ENCODE measurements around the gene SMAD9. TPM values are rescaled to one million over a fixed set of nuclear protein-coding genes. Genes with fewer than 3 reads are reported as not detected.

The SMAD9 gene
- total and polyA plus RNA-seq, 2 donors (not counting 1 experiment from before 2014, with no cell fraction given) = 3.5 to 4.8 TPM

GRCh38 chr13:36905944-36906343 lies 14.1 kb downstream of the SMAD9 start:
- H4K20me1 ChIP-seq (ENCODE audit: control insufficient read depth, extremely low read depth, insufficient read depth, low read length) = no peaks in the 10 kb centered on the region
- H3K27me3 ChIP-seq (ENCODE audit: control insufficient read depth, insufficient read depth, low read length) = no peaks in the 10 kb centered on the region

GRCh38 chr13:36903925-36904595 lies 16.0 kb downstream of the SMAD9 start:
- no peak overlapping the region for H2AFZ ChIP-seq (ENCODE audit: low read length)
- H3K27ac ChIP-seq (ENCODE audit: insufficient read depth, low read length) = no peak overlapping the region
- no peaks in the 10 kb centered on the region for H3K9me3 ChIP-seq (ENCODE audit: control insufficient read depth, insufficient read depth, low read depth, low read length)
- no peaks in the 10 kb centered on the region for H3K79me2 ChIP-seq (ENCODE audit: control insufficient read depth, insufficient read depth, low read length)
- H3K4me1 ChIP-seq (ENCODE audit: control insufficient read depth, extremely low read depth, insufficient read depth, low read length) = no peaks in the 10 kb centered on the region
- no peaks in the 10 kb centered on the region for H4K20me1 ChIP-seq (ENCODE audit: control insufficient read depth, extremely low read depth, insufficient read depth, low read length)
- no peak for TF ChIP-seq CTCF (conservative IDR thresholded peaks at IDR 0.05 in 1 of 2, IDR thresholded peaks at IDR 0.05 in 1 of 2; ENCODE audit: low read depth in 1 of 2, low read length in 2 of 2)
- no peak for TF ChIP-seq EZH2 (IDR thresholded peaks at IDR 0.05; ENCODE audit: low read length, missing control alignments)
- peak in 1 of 2 donors; percentile 22 for DNase-seq (ENCODE audit: low read depth in 2 of 2)
- H3K27me3 ChIP-seq (ENCODE audit: control insufficient read depth, insufficient read depth, low read length) = no peaks in the 10 kb centered on the region
- no peak overlapping the region for H3K4me2 ChIP-seq (ENCODE audit: extremely low read depth, insufficient read depth, low read length)
- no peak overlapping the region for H3K9ac ChIP-seq (ENCODE audit: insufficient read depth, low read length)
- H3K36me3 ChIP-seq (ENCODE audit: control insufficient read depth, insufficient read depth, low read length) = no peaks in the 10 kb centered on the region
- H3K4me3 ChIP-seq (replicated peaks in 1 of 4; ENCODE audit: control extremely low read depth in 1 of 4, insufficient read depth in 1 of 4, low read depth in 3 of 4, low read length in 4 of 4) = no peak overlapping the region

More at GRCh38 chr13:36905944-36906343, 14.1 kb downstream of the SMAD9 start:
- Histone ChIP-seq H3K4me2 (ENCODE audit: extremely low read depth, insufficient read depth, low read length) (no peak overlapping the region), H3K4me3 (replicated peaks in 1 of 4; ENCODE audit: control extremely low read depth in 1 of 4, insufficient read depth in 1 of 4, low read depth in 3 of 4, low read length in 4 of 4) (no peak overlapping the region), H3K36me3 (ENCODE audit: control insufficient read depth, insufficient read depth, low read length) (no peaks in the 10 kb centered on the region), H3K79me2 (ENCODE audit: control insufficient read depth, insufficient read depth, low read length) (no peaks in the 10 kb centered on the region), H3K4me1 (ENCODE audit: control insufficient read depth, extremely low read depth, insufficient read depth, low read length) (no peaks in the 10 kb centered on the region), H3K9me3 (ENCODE audit: control insufficient read depth, insufficient read depth, low read depth, low read length) (no peaks in the 10 kb centered on the region), H3K9ac (ENCODE audit: insufficient read depth, low read length) (no peak overlapping the region), H2AFZ (ENCODE audit: low read length) (no peak overlapping the region), H3K27ac (ENCODE audit: insufficient read depth, low read length) (no peak overlapping the region)
- no peak for DNase-seq (ENCODE audit: low read depth in 2 of 2)
- TF ChIP-seq EZH2 (IDR thresholded peaks at IDR 0.05; ENCODE audit: low read length, missing control alignments) = no peak
- TF ChIP-seq CTCF (conservative IDR thresholded peaks at IDR 0.05 in 1 of 2, IDR thresholded peaks at IDR 0.05 in 1 of 2; ENCODE audit: low read depth in 1 of 2, low read length in 2 of 2) = no peak

DNA sequence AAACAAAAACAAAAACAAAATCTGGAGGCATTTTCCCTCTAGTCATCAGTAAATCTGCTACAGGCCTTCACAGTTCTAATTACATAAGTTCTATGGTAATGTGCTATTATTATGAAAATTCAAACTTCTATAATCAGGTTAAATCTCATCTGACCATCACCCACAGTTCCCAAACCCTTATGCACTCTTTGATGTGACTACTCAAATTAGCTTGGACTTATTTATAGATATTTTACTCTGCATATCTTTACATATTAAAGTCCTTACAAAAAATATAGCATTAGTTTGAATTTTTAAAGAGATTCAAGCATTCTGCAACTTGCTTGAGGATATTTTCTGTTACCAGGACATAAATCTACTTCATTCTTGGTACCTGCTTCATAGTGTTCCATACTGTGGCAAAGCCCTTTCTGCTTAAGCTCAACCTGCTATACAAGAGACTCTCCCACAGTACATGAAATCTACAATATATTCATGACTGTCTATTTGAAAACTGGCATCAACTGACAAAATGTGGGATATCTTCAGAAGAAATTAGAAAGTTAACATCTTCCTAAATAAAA lies 22.9 kb downstream of the SMAD9 start:
- Histone ChIP-seq H3K9ac (ENCODE audit: insufficient read depth, low read length) (no peak overlapping the region), H3K4me1 (ENCODE audit: control insufficient read depth, extremely low read depth, insufficient read depth, low read length) (no peaks in the 10 kb centered on the region), H3K27ac (ENCODE audit: insufficient read depth, low read length) (no peak overlapping the region), H3K9me3 (ENCODE audit: control insufficient read depth, insufficient read depth, low read depth, low read length) (no peaks in the 10 kb centered on the region), H3K4me2 (ENCODE audit: extremely low read depth, insufficient read depth, low read length) (no peak overlapping the region), H4K20me1 (ENCODE audit: control insufficient read depth, extremely low read depth, insufficient read depth, low read length) (no peaks in the 10 kb centered on the region), H3K36me3 (ENCODE audit: control insufficient read depth, insufficient read depth, low read length) (no peaks in the 10 kb centered on the region), H3K79me2 (ENCODE audit: control insufficient read depth, insufficient read depth, low read length) (no peaks in the 10 kb centered on the region), H3K27me3 (ENCODE audit: control insufficient read depth, insufficient read depth, low read length) (no peaks in the 10 kb centered on the region), H3K4me3 (replicated peaks in 1 of 4; ENCODE audit: control extremely low read depth in 1 of 4, insufficient read depth in 1 of 4, low read depth in 3 of 4, low read length in 4 of 4) (no peak overlapping the region), H2AFZ (ENCODE audit: low read length) (no peak overlapping the region)
- DNase-seq (ENCODE audit: low read depth in 2 of 2) = no peak
- TF ChIP-seq CTCF (conservative IDR thresholded peaks at IDR 0.05 in 1 of 2, IDR thresholded peaks at IDR 0.05 in 1 of 2; ENCODE audit: low read depth in 1 of 2, low read length in 2 of 2) (no peak), EZH2 (IDR thresholded peaks at IDR 0.05; ENCODE audit: low read length, missing control alignments) (no peak)
